ENCODE data around the gene FER. TPM values are rescaled to one million over a fixed set of nuclear protein-coding genes. Genes with fewer than 3 reads are reported as not detected.
"Not testable (repeated sequence)": the region's sequence is repeated elsewhere in the genome, so short reads cannot be mapped to it uniquely, and the experiment has no call there.

The FER gene
- total and polyA plus RNA-seq, 2 of the 8 experiments (the other 6 are each of a cell fraction or from before 2014, with no cell fraction given): 1.3 to 15.8 TPM

DNA sequence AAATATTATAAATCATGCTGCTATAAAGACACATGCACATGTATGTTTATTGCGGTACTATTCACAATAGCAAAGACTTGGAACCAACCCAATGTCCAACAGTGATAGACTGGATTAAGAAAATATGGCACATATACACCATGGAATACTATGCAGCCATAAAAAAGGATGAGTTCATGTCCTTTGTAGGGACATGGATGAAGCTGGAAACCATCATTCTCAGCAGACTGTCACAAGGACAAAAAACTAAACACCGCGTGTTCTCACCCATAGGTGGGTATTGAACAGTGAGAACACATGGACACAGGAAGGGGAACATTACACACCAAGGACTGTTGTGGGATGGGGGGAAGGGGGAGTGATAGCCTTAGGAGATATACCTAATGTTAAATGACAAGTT is 118.4 kb downstream of the FER start:
- H3K4me2 ChIP-seq (ENCODE audit: insufficient read depth in 1 of 2, low read depth in 2 of 2, low read length in 2 of 2); H4K8ac ChIP-seq (ENCODE audit: extremely low read depth, insufficient read depth, low read length); H3K4ac ChIP-seq (replicated peaks; ENCODE audit: insufficient read length, low read depth, low read length); H3K18ac ChIP-seq (ENCODE audit: extremely low read depth, low read length); FAIRE-seq; H3K23me2 ChIP-seq (ENCODE audit: low read depth, low read length); CTCF ChIA-PET (ENCODE audit: partially characterized antibody); H3K14ac ChIP-seq (ENCODE audit: insufficient read length); H3K27me3 ChIP-seq (replicated peaks in 1 of 4; ENCODE audit: control insufficient read depth in 3 of 4, extremely low read depth in 1 of 4, insufficient read depth in 3 of 4, low read length in 3 of 4); H3K9me3 ChIP-seq (ENCODE audit: insufficient read depth in 2 of 2, low read depth in 1 of 2, low read length in 1 of 2); H3K56ac ChIP-seq (replicated peaks; ENCODE audit: insufficient read length, low read depth, low read length); H3K36me3 ChIP-seq (ENCODE audit: control insufficient read depth in 2 of 4, insufficient read depth in 4 of 4, low read length in 3 of 4); H2AK5ac ChIP-seq (ENCODE audit: low read depth, low read length); H4K5ac ChIP-seq (ENCODE audit: insufficient read length, low read depth, low read length); H2BK20ac ChIP-seq (ENCODE audit: low read length); H2BK15ac ChIP-seq (ENCODE audit: low read length); H3K23ac ChIP-seq (ENCODE audit: insufficient read length); H3K79me1 ChIP-seq (ENCODE audit: low read depth, low read length); DNase-seq (ENCODE audit: low read depth in 1 of 2, low spot score in 2 of 2); H3K4me3 ChIP-seq (ENCODE audit: extremely low read depth in 1 of 4, insufficient read depth in 2 of 4, low read depth in 3 of 4, low read length in 4 of 4); H2BK5ac ChIP-seq (ENCODE audit: low read depth, low read length); H3K79me2 ChIP-seq (ENCODE audit: control insufficient read depth in 1 of 2, insufficient read depth in 2 of 2, low read length in 2 of 2); H3K4me1 ChIP-seq (replicated peaks in 1 of 4; ENCODE audit: control insufficient read depth in 3 of 4, insufficient read depth in 4 of 4, low read length in 3 of 4); POLR2A ChIA-PET (ENCODE audit: partially characterized antibody); H3K9ac ChIP-seq (replicated peaks in 1 of 4; ENCODE audit: extremely low read depth in 1 of 4, low read depth in 3 of 4, low read length in 3 of 4); H4K20me1 ChIP-seq (replicated peaks in 1 of 2; ENCODE audit: control insufficient read depth in 1 of 2, insufficient read depth in 2 of 2, low read length in 2 of 2); H2AFZ ChIP-seq (ENCODE audit: low read length); H2BK12ac ChIP-seq (ENCODE audit: low read depth, low read length); H3K27ac ChIP-seq (ENCODE audit: low read depth, low read length); H4K91ac ChIP-seq (replicated peaks; ENCODE audit: insufficient read length, low read length); H2BK120ac ChIP-seq (replicated peaks; ENCODE audit: low read depth, low read length): not testable (repeated sequence)
- 94% methylated on average over 3 of the region's 3 CpGs; no CpG with 5 or more reads in 1 of the 2 experiments for WGBS, 2 experiments (ENCODE audit: extremely low coverage in 1 of 2, insufficient coverage in 1 of 2, insufficient read length in 1 of 2, insufficient replicate concordance in 2 of 2, low coverage in 1 of 2, low lambda C conversion rate in 2 of 2, missing lambda C conversion rate in 1 of 2)
